B cell (primary cell): ENCODE measurements around the gene ATP1A4.

ENCODE experiments used
- CTCF ChIP-seq: fragments of 200-600 bp; IDR thresholded peaks from one replicate; pipeline ENCODE4 v1.8.0; 2022; ENCODE audit warnings: antibody characterized with exemption, mild to moderate bottlenecking
- EZH2 ChIP-seq: IDR thresholded peaks from 2 replicates; pipeline ENCODE4 v1.6.1; 2012; ENCODE audit warnings: borderline replicate concordance, low read depth, mild to moderate bottlenecking, moderate library complexity, low read length; ENCODE audit not compliant: insufficient read depth, poor library complexity, severe bottlenecking

GRCh38 chr1:160109686-160110085 lies 41.7 kb upstream of the ATP1A4 start:
- TF ChIP-seq CTCF, result no peak
- no peak for TF ChIP-seq EZH2
